Stimulated activated naive CD8-positive, alpha-beta T cell treated with anti-CD3 and anti-CD28 coated beads, Interleukin-15, Interleukin-2, amounts not matched to agents 100 ng/mL and 50 ng/mL, for 24 hours (primary cell): ENCODE data around the gene EPB41L4B.
"Not testable (repeated sequence)": the region's sequence is repeated elsewhere in the genome, so short reads cannot be mapped to it uniquely, and the experiment has no call there.

Source experiments
- H3K27ac Mint-ChIP-seq: one replicate; pipeline ENCODE4 v1.8.0; 2021; ENCODE audit warnings: mild to moderate bottlenecking, mixed read lengths
- H3K27me3 Mint-ChIP-seq: one replicate; pipeline ENCODE4 v1.8.0; 2021; ENCODE audit warnings: mixed read lengths
- H3K36me3 Mint-ChIP-seq: one replicate; pipeline ENCODE4 v1.8.0; 2021; ENCODE audit warnings: low read depth, mixed read lengths
- H3K4me1 Mint-ChIP-seq: one replicate; pipeline ENCODE4 v1.8.0; 2021; ENCODE audit warnings: low read depth, mixed read lengths
- H3K4me3 Mint-ChIP-seq: one replicate; pipeline ENCODE4 v1.8.0; 2021; ENCODE audit warnings: mild to moderate bottlenecking, mixed read lengths
- H3K9me3 Mint-ChIP-seq: one replicate; pipeline ENCODE4 v1.8.0; 2021; ENCODE audit warnings: mixed read lengths

Gene EPB41L4B

DNA sequence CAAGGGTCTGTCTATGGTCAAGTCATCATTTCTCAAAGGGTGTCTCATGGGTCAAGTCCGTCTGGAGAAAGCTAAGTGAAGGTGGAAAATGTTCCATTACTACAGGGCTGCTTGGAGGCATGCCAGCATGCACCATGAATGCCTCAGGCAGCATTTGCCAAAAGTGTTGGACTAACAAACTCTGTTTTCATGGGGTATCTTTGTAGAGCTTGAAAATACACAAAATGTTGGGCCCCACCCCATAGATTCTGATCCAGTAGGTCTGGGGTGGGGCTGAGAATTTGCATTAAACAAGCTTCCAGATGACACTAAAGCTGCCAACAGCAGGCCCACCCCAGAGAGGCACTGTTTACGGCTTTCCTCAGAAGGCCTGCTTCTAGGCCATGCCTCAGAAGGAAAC, 78.8 kb downstream of the EPB41L4B start:
- Mint-ChIP-seq H3K9me3 (no peaks in the 10 kb centered on the region), H3K4me1 (no peaks in the 10 kb centered on the region), H3K27ac (no peak overlapping the region), H3K4me3 (no peak overlapping the region), H3K36me3 (no peaks in the 10 kb centered on the region), H3K27me3 (peaks cover 33% of the 10 kb centered on the region)

- peaks cover 38% of the 10 kb centered on the region for H3K27me3 Mint-ChIP-seq
- H3K27ac Mint-ChIP-seq, result no peak overlapping the region
- H3K4me1 Mint-ChIP-seq, result no peaks in the 10 kb centered on the region
- H3K4me3 Mint-ChIP-seq, result no peak overlapping the region
- no peaks in the 10 kb centered on the region for H3K9me3 Mint-ChIP-seq
- H3K36me3 Mint-ChIP-seq, result no peaks in the 10 kb centered on the region
These were observed 79.7 kb downstream of the EPB41L4B start for GRCh38 chr9:109241207-109241606.

DNA sequence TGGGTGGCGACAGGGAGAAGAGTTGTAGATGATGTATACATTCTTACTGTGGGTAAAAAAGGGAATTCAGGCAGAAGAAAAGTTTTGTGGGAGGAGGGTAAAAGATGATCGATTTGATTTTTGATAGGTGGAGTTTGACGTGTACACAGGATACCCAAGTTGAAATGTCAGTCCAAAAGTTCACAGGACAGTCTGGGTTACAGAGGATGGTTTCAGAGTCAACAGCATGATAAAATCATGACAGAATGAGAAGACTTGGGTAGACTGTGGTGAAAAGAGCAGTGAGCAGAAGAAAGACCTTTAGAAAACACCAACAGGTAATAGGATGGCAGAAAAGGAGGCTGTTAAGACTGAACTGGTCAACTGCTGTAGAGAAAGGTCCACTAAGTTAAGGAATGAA, 81.6 kb downstream of the EPB41L4B start:
- Mint-ChIP-seq H3K4me1 (no peaks in the 10 kb centered on the region), H3K27me3 (peaks cover 43% of the 10 kb centered on the region), H3K4me3 (no peak overlapping the region), H3K27ac (no peak overlapping the region), H3K9me3 (no peaks in the 10 kb centered on the region), H3K36me3 (no peaks in the 10 kb centered on the region)

GRCh38 chr9:109238655-109239054, 82.2 kb downstream of the EPB41L4B start:
- Mint-ChIP-seq H3K9me3 (no peaks in the 10 kb centered on the region), H3K4me3 (no peak overlapping the region), H3K27ac (no peak overlapping the region), H3K36me3 (no peaks in the 10 kb centered on the region), H3K27me3 (peaks cover 39% of the 10 kb centered on the region), H3K4me1 (no peaks in the 10 kb centered on the region)

GRCh38 chr9:109238125-109238524, 82.7 kb downstream of the EPB41L4B start:
- no peaks in the 10 kb centered on the region for H3K4me1 Mint-ChIP-seq
- no peaks in the 10 kb centered on the region for H3K9me3 Mint-ChIP-seq
- peaks cover 35% of the 10 kb centered on the region for H3K27me3 Mint-ChIP-seq
- H3K36me3 Mint-ChIP-seq, result no peaks in the 10 kb centered on the region
- no peak overlapping the region for H3K4me3 Mint-ChIP-seq
- no peak overlapping the region for H3K27ac Mint-ChIP-seq

GRCh38 chr9:109232449-109233237, 88.2 kb downstream of the EPB41L4B start:
- no peaks in the 10 kb centered on the region for H3K36me3 Mint-ChIP-seq
- H3K9me3 Mint-ChIP-seq, result no peaks in the 10 kb centered on the region
- H3K4me3 Mint-ChIP-seq, result no peak overlapping the region

DNA sequence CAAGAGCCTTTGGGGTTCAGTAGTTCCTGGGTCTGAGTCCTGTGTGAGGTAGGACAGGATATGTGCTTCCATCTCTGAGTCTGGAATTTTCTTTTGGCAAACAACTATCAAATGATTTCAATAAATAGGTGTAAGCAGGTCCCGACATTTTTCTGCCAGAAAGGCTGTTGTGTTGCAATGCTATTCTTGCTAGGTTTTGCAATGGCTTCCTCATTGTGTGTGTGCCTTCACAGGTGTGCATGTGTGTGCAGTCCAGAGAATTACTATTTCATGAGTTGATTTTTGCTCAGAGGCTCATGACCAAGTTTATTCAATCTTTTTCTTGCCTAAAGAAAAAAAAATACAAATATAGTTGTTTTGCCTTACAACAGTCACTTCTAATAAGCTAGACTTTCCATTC, 89.3 kb downstream of the EPB41L4B start:
- Mint-ChIP-seq H3K4me3 (no peak overlapping the region), H3K27ac (no peak overlapping the region), H3K36me3 (no peaks in the 10 kb centered on the region), H3K27me3 (peaks cover 37% of the 10 kb centered on the region), H3K4me1 (no peaks in the 10 kb centered on the region), H3K9me3 (no peaks in the 10 kb centered on the region)

More at GRCh38 chr9:109232449-109233237, 88.2 kb downstream of the EPB41L4B start:
- Mint-ChIP-seq H3K4me1 (no peaks in the 10 kb centered on the region), H3K27me3 (peaks cover 41% of the 10 kb centered on the region), H3K27ac (no peak overlapping the region)

DNA sequence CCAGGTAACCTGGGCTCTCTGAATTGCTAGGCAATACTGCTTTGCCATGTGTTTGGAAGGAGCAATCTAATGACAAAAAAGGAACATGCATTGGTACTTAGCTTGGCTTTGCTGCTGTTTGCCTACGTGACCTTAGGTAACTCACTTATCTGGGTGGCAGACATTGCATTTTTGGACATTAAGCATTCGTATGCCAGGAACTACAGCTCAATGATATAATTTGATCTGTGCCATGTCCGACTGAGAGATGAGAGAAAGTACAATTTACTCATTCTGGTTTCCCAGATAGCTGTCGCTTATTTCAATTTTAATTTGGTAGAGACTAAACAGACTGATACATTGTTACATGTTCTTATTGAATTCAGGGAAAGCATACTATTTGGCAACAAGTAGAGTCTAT, 90.6 kb downstream of the EPB41L4B start:
- Mint-ChIP-seq H3K4me3 (no peak overlapping the region), H3K9me3 (no peaks in the 10 kb centered on the region), H3K27me3 (peaks cover 39% of the 10 kb centered on the region), H3K4me1 (no peaks in the 10 kb centered on the region), H3K36me3 (no peaks in the 10 kb centered on the region), H3K27ac (no peak overlapping the region)

DNA sequence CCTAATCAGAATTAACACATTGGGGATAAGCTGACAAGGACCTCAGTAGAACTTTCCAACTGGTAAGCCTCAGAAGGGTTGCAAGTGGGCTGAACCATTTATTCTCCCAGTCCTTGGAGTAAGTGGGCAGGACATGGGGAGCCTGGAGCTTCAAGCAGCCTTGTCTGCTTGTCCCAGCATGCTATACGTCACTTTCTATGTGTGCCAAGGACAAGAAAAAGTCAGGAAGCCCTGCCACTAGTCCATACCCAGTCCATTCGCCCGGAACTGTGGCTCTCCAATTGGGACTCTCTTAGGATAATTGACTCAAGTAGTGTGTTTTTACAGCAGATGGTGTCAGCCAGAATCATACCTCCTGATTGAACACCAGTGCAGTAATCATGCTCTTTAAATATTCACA, 91.2 kb downstream of the EPB41L4B start:
- H3K27me3 Mint-ChIP-seq, result peaks cover 36% of the 10 kb centered on the region
- H3K27ac Mint-ChIP-seq, result no peak overlapping the region
- H3K36me3 Mint-ChIP-seq, result no peaks in the 10 kb centered on the region
- H3K4me1 Mint-ChIP-seq, result no peaks in the 10 kb centered on the region
- H3K4me3 Mint-ChIP-seq, result no peak overlapping the region
- H3K9me3 Mint-ChIP-seq, result no peaks in the 10 kb centered on the region

GRCh38 chr9:109228093-109228642, 92.7 kb downstream of the EPB41L4B start:
- Mint-ChIP-seq H3K4me3 (no peak overlapping the region), H3K4me1 (no peaks in the 10 kb centered on the region), H3K36me3 (no peaks in the 10 kb centered on the region), H3K27me3 (peaks cover 32% of the 10 kb centered on the region), H3K27ac (no peak overlapping the region), H3K9me3 (no peaks in the 10 kb centered on the region)

GRCh38 chr9:109225629-109226028, 95.2 kb downstream of the EPB41L4B start:
- Mint-ChIP-seq H3K36me3 (no peaks in the 10 kb centered on the region), H3K9me3 (no peaks in the 10 kb centered on the region), H3K27ac (no peak overlapping the region), H3K27me3 (peaks cover 30% of the 10 kb centered on the region), H3K4me1 (no peaks in the 10 kb centered on the region), H3K4me3 (no peak overlapping the region)

DNA sequence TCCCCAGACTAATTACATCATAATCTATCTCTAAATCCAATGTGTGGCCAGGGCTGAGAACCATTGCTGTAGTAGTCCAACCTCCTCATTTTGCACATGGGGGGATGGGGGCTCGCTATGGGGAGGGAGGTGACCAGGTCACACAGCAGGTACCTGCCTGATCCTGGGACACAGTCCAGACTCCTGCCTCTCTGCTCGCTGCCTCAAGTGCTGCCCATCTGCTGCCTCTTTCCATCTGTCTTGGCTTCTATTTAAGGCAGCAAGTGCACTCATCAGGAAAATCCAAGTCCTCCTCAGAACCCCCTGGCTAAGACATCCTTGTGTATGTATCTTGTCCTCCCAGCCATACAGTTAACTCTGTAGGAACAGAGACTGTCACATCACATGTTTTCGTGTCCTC, 96.1 kb downstream of the EPB41L4B start:
- Mint-ChIP-seq H3K27ac (no peak overlapping the region), H3K4me3 (no peak overlapping the region), H3K27me3 (peaks cover 30% of the 10 kb centered on the region), H3K36me3 (no peaks in the 10 kb centered on the region), H3K9me3 (no peaks in the 10 kb centered on the region), H3K4me1 (no peaks in the 10 kb centered on the region)

GRCh38 chr9:109218242-109218641, 102.6 kb downstream of the EPB41L4B start:
- H3K27ac Mint-ChIP-seq, H3K9me3 Mint-ChIP-seq, H3K4me1 Mint-ChIP-seq, H3K4me3 Mint-ChIP-seq, H3K36me3 Mint-ChIP-seq: not testable (repeated sequence)
- H3K27me3 Mint-ChIP-seq, result peaks cover 23% of the 10 kb centered on the region

GRCh38 chr9:109214414-109214813, 106.4 kb downstream of the EPB41L4B start:
- Mint-ChIP-seq H3K4me3 (no peak overlapping the region), H3K4me1 (no peaks in the 10 kb centered on the region), H3K9me3 (no peaks in the 10 kb centered on the region), H3K27me3 (peaks cover 23% of the 10 kb centered on the region), H3K27ac (no peak overlapping the region), H3K36me3 (no peaks in the 10 kb centered on the region)

GRCh38 chr9:109213285-109214121, 107.4 kb downstream of the EPB41L4B start:
- no peaks in the 10 kb centered on the region for H3K4me1 Mint-ChIP-seq
- H3K36me3 Mint-ChIP-seq, result no peaks in the 10 kb centered on the region
- no peaks in the 10 kb centered on the region for H3K9me3 Mint-ChIP-seq
- H3K27me3 Mint-ChIP-seq, result peaks cover 24% of the 10 kb centered on the region
- no peak overlapping the region for H3K4me3 Mint-ChIP-seq
- H3K27ac Mint-ChIP-seq, result no peak overlapping the region
